H9 (cell line): ENCODE data around the gene MCF2L2. TPM values are rescaled to one million over a fixed set of nuclear protein-coding genes. Genes with fewer than 3 reads are reported as not detected.

Experiments
- DNase-seq: peaks from one replicate; pipeline ENCODE4 v3.0.0-alpha.2; 2017
- H2AFZ ChIP-seq: one replicate; pipeline ENCODE4 v1.6.1; 2013; ENCODE audit warnings: mild to moderate bottlenecking, low read length, control low read depth, moderate library complexity
- H2AK5ac ChIP-seq: 2 replicates; pipeline ENCODE4 v1.6.1; 2013; ENCODE audit warnings: low read length, control low read depth, mixed read lengths; ENCODE audit not compliant: insufficient read length
- H2BK120ac ChIP-seq: one replicate; pipeline ENCODE4 v1.6.1; 2013; ENCODE audit warnings: low read depth, mild to moderate bottlenecking, low read length, control low read depth, inconsistent platforms; ENCODE audit not compliant: poor library complexity, severe bottlenecking
- H2BK12ac ChIP-seq: 2 replicates; pipeline ENCODE4 v1.6.1; 2013; ENCODE audit warnings: low read length, control low read depth, mixed read lengths, low read depth; ENCODE audit not compliant: insufficient read length
- H2BK15ac ChIP-seq: 2 replicates; pipeline ENCODE4 v1.6.1; 2013; ENCODE audit warnings: low read depth, low read length, control low read depth
- H2BK20ac ChIP-seq: one replicate; pipeline ENCODE4 v1.6.1; 2013; ENCODE audit warnings: low read depth, mild to moderate bottlenecking, low read length, control low read depth, inconsistent platforms; ENCODE audit not compliant: poor library complexity, severe bottlenecking
- H2BK5ac ChIP-seq: 2 replicates; pipeline ENCODE4 v1.6.1; 2013; ENCODE audit warnings: low read length, control low read depth, mixed read lengths; ENCODE audit not compliant: insufficient read length
- H3K14ac ChIP-seq: 2 replicates; pipeline ENCODE4 v1.6.1; 2013; ENCODE audit warnings: low read length, control low read depth; ENCODE audit not compliant: insufficient read depth
- H3K18ac ChIP-seq: 2 replicates; pipeline ENCODE4 v1.6.1; 2013; ENCODE audit warnings: low read depth, mild to moderate bottlenecking, mixed read lengths, low read length, control low read depth; ENCODE audit not compliant: insufficient read length
- H3K23ac ChIP-seq: 2 replicates; pipeline ENCODE4 v1.6.1; 2013; ENCODE audit warnings: low read length, control low read depth, mixed read lengths, low read depth; ENCODE audit not compliant: insufficient read length
- H3K23me2 ChIP-seq: 2 replicates; pipeline ENCODE4 v1.6.1; 2013; ENCODE audit warnings: low read depth, mild to moderate bottlenecking, mixed read lengths, low read length, control low read depth; ENCODE audit not compliant: insufficient read length, poor library complexity, severe bottlenecking
- H3K27ac ChIP-seq: 2 replicates; pipeline ENCODE4 v1.5.1; 2013; ENCODE audit warnings: low read length, control low read depth, mixed read lengths, low read depth; ENCODE audit not compliant: insufficient read length
- H3K27me3 ChIP-seq: 2 replicates; pipeline ENCODE4 v1.6.1; 2013; ENCODE audit warnings: low read length, control low read depth, inconsistent platforms; ENCODE audit not compliant: insufficient read depth
- H3K4ac ChIP-seq: 2 replicates; pipeline ENCODE4 v1.6.1; 2013; ENCODE audit warnings: low read depth, mild to moderate bottlenecking, control low read depth, inconsistent platforms, low read length, moderate library complexity
- H3K4me1 ChIP-seq: 2 replicates; pipeline ENCODE4 v1.6.1; 2013; ENCODE audit warnings: low read length, control low read depth, inconsistent platforms; ENCODE audit not compliant: insufficient read depth
- H3K4me2 ChIP-seq: 2 replicates; pipeline ENCODE4 v1.6.1; 2013; ENCODE audit warnings: low read length, control low read depth, mixed read lengths; ENCODE audit not compliant: insufficient read length, insufficient read depth
- H3K56ac ChIP-seq: 2 replicates; pipeline ENCODE4 v1.6.1; 2013; ENCODE audit warnings: low read depth, mild to moderate bottlenecking, mixed read lengths, low read length, control low read depth; ENCODE audit not compliant: insufficient read length
- H3K79me1 ChIP-seq: 2 replicates; pipeline ENCODE4 v1.6.1; 2013; ENCODE audit warnings: low read depth, mild to moderate bottlenecking, moderate library complexity, low read length, control low read depth, inconsistent platforms; ENCODE audit not compliant: insufficient read depth, poor library complexity, severe bottlenecking
- H3K79me2 ChIP-seq: 2 replicates; pipeline ENCODE4 v1.6.1; 2013; ENCODE audit warnings: low read length, control low read depth, inconsistent platforms; ENCODE audit not compliant: insufficient read depth
- H3K9ac ChIP-seq: 2 replicates; pipeline ENCODE4 v1.6.1; 2013; ENCODE audit warnings: low read length, control low read depth, mixed read lengths; ENCODE audit not compliant: insufficient read length; ENCODE audit errors: extremely low read depth
- H3K9me3 ChIP-seq: one replicate; pipeline ENCODE4 v1.6.1; 2013; ENCODE audit warnings: low read depth, low read length, inconsistent platforms; ENCODE audit not compliant: control insufficient read depth
- H3T11ph ChIP-seq: one replicate; pipeline ENCODE4 v1.6.1; 2013; ENCODE audit warnings: mild to moderate bottlenecking, low read length, control low read depth, inconsistent platforms
- H4K20me1 ChIP-seq: one replicate; pipeline ENCODE4 v1.6.1; 2013; ENCODE audit not compliant: control insufficient read depth, insufficient read length, insufficient read depth
- H4K5ac ChIP-seq: 2 replicates; pipeline ENCODE4 v1.6.1; 2013; ENCODE audit warnings: low read depth, mild to moderate bottlenecking, mixed read lengths, low read length, control low read depth; ENCODE audit not compliant: insufficient read length
- H4K8ac ChIP-seq: replicated peaks from 2 replicates; pipeline ENCODE4 v1.6.1; 2013; ENCODE audit warnings: low read length, control low read depth, mixed read lengths, low read depth; ENCODE audit not compliant: insufficient read length
- H4K91ac ChIP-seq: 2 replicates; pipeline ENCODE4 v1.6.1; 2013; ENCODE audit warnings: low read depth, mild to moderate bottlenecking, moderate library complexity, mixed read lengths, low read length, control low read depth; ENCODE audit not compliant: insufficient read length
- H3K27ac Mint-ChIP-seq, 3 experiments: 2 replicates in 2 of 3; 3 replicates in 1 of 3; pipeline ENCODE4 v1.8.0; 2020 to 2021; ENCODE audit warnings: mixed read lengths in 3 of 3, mild to moderate bottlenecking in 1 of 3, moderate library complexity in 1 of 3
- H3K27me3 Mint-ChIP-seq: 2 replicates; pipeline ENCODE4 v1.8.0; 2021; ENCODE audit warnings: low read depth, mild to moderate bottlenecking, moderate library complexity, mixed read lengths
- H3K36me3 Mint-ChIP-seq, 3 experiments: 2 replicates in 2 of 3; 3 replicates in 1 of 3; pipeline ENCODE4 v1.8.0; 2020 to 2021; ENCODE audit warnings: low read depth in 3 of 3, mixed read lengths in 3 of 3; ENCODE audit not compliant: insufficient read depth in 1 of 3
- H3K4me1 Mint-ChIP-seq, 2 experiments: 2 replicates each; pipeline ENCODE4 v1.8.0; 2020; ENCODE audit warnings: mixed read lengths in 2 of 2
- H3K4me3 Mint-ChIP-seq, 2 experiments: 2 replicates in 1 of 2; 3 replicates in 1 of 2; pipeline ENCODE4 v1.8.0; 2020 to 2021; ENCODE audit warnings: mild to moderate bottlenecking in 2 of 2, mixed read lengths in 2 of 2, moderate library complexity in 1 of 2
- H3K9me3 Mint-ChIP-seq, 2 experiments: 2 replicates in 1 of 2; 3 replicates in 1 of 2; pipeline ENCODE4 v1.8.0; 2020; ENCODE audit warnings: mild to moderate bottlenecking in 2 of 2, mixed read lengths in 2 of 2, moderate library complexity in 1 of 2
- CTCF ChIP-seq: fragments of 200-600 bp; sonication (generic); conservative IDR thresholded peaks from 3 replicates; pipeline ENCODE4 v1.8.0; 2021; ENCODE audit warnings: antibody characterized with exemption, mild to moderate bottlenecking
- WGBS: extraction: QIAGEN DNeasy Blood & Tissue Kit; methylation state at CpG from one replicate; pipeline ENCODE4 v1.1.7; 2013; ENCODE audit warnings: missing lambda C conversion rate, low lambda C conversion rate, mixed read lengths; ENCODE audit not compliant: insufficient read length; ENCODE audit errors: extremely low coverage; 5-methylcytosine and 5-hydroxymethylcytosine counted together
- total RNA-seq: library from RNA; stranded (reverse); gene quantifications from 2 replicates; pipeline ENCODE4 v1.2.1, GENCODE V29; 2021

The MCF2L2 gene
- total RNA-seq, 1 experiment from 2014 or later = 6.4 TPM

GRCh38 chr3:183455089-183455488 is 26.7 kb upstream of the MCF2L2 start:
- no peak overlapping the region for H3K18ac ChIP-seq
- no peak overlapping the region for H3K14ac ChIP-seq
- H3K27me3 ChIP-seq = no peaks in the 10 kb centered on the region
- TF ChIP-seq CTCF = no peak
- no peak overlapping the region for H2AFZ ChIP-seq
- Mint-ChIP-seq H3K4me1 (peaks cover 3 to 9% of the 10 kb centered on the region in 2 experiments; a peak in 3 of 4 replicates), H3K27ac (no peak overlapping the region), H3K9me3 (peaks cover 1 to 2% of the 10 kb centered on the region in 2 experiments; a peak in 2 of 5 replicates), H3K36me3 (peaks cover 9 to 36% (median 32%) of the 10 kb centered on the region in 3 experiments), H3K4me3 (no peak overlapping the region), H3K27me3 (no peaks in the 10 kb centered on the region)
- H3K23ac ChIP-seq = no peak overlapping the region
- no peak overlapping the region for H2BK20ac ChIP-seq
- no peak overlapping the region for H2AK5ac ChIP-seq
- H3K27ac ChIP-seq = no peak overlapping the region
- H3T11ph ChIP-seq = no peak overlapping the region
- H4K8ac ChIP-seq = no peak overlapping the region
- no peak overlapping the region for H4K5ac ChIP-seq
- H3K9ac ChIP-seq = no peak overlapping the region
- no peak overlapping the region for H2BK120ac ChIP-seq
- no peaks in the 10 kb centered on the region for H3K79me2 ChIP-seq
- H2BK15ac ChIP-seq = no peak overlapping the region
- H3K4ac ChIP-seq = no peak overlapping the region
- no peak overlapping the region for H2BK12ac ChIP-seq
- H2BK5ac ChIP-seq = no peak overlapping the region
- H3K4me1 ChIP-seq = no peaks in the 10 kb centered on the region
- H3K9me3 ChIP-seq = no peaks in the 10 kb centered on the region
- no peak overlapping the region for H4K91ac ChIP-seq
- no peak for DNase-seq
- no peaks in the 10 kb centered on the region for H4K20me1 ChIP-seq
- no peaks in the 10 kb centered on the region for H3K23me2 ChIP-seq
- no peak overlapping the region for H3K56ac ChIP-seq
- H3K4me2 ChIP-seq = no peak overlapping the region
- H3K79me1 ChIP-seq = no peaks in the 10 kb centered on the region
- no CpG with 5 or more reads among the region's 5 CpGs for WGBS
